ENCODE measurements around the gene MED15. TPM values are rescaled to one million over a fixed set of nuclear protein-coding genes. Genes with fewer than 3 reads are reported as not detected.

MED15 gene
- total and polyA plus RNA-seq, 12 donors, result 22.5 to 203 (median 82.2) TPM

DNA sequence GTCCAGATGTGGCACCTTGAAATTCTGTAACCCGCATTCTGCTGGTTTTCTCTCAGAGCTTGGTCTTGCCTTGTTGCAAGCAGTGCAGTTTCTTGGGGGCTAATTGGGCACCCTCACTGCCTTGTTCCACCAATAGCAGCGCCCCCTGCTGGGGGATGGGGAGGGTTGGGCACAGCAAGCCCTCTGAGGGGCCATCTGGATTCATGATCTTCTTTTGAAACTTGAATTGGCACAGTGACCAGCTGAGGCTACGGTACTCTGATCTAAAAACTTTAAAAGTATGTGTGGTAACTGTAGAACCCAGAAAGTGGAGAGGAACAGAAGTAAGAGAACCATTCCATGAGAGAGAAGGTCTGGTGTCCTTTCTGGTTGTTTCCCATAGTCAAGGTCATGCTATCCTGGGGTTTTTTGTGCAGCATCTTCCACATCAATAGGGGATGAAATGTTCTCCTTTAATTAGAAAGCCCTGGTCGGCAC is 64.2 kb downstream of the MED15 start:
- no peaks in the 10 kb centered on the region for H3K27me3 ChIP-seq
- H3K9me3 ChIP-seq (replicated peaks in 1 of 3), result no peaks in the 10 kb centered on the region
- H3K4me3 ChIP-seq, result no peak overlapping the region
- intact Hi-C loops (cut with DNase I), result no loop called here
- H3K4me1 ChIP-seq (replicated peaks in 1 of 2), result peaks cover 28 to 47% of the 10 kb centered on the region in 2 donors
- 73 to 86% (median 79%) methylated on average over 2 to 4 of the region's 4 CpGs for WGBS, 4 donors
- no peak for TF ChIP-seq POLR2A (IDR thresholded peaks at IDR 0.05)
- TF ChIP-seq, protein P1, sequence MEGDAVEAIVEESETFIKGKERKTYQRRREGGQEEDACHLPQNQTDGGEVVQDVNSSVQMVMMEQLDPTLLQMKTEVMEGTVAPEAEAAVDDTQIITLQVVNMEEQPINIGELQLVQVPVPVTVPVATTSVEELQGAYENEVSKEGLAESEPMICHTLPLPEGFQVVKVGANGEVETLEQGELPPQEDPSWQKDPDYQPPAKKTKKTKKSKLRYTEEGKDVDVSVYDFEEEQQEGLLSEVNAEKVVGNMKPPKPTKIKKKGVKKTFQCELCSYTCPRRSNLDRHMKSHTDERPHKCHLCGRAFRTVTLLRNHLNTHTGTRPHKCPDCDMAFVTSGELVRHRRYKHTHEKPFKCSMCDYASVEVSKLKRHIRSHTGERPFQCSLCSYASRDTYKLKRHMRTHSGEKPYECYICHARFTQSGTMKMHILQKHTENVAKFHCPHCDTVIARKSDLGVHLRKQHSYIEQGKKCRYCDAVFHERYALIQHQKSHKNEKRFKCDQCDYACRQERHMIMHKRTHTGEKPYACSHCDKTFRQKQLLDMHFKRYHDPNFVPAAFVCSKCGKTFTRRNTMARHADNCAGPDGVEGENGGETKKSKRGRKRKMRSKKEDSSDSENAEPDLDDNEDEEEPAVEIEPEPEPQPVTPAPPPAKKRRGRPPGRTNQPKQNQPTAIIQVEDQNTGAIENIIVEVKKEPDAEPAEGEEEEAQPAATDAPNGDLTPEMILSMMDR (IDR thresholded peaks at IDR 0.05), result peak; percentile 31 to 59 (median 40)
- peak in 2 of 7 donors; percentile 28 to 57 for DNase-seq
- H3K36me3 ChIP-seq (replicated peaks in 1 of 2), result peaks cover 0 to 90% of the 10 kb centered on the region in 2 donors
- peak overlapping the region in 2 of 5 donors; percentile 40 to 85 for H3K27ac ChIP-seq

DNA sequence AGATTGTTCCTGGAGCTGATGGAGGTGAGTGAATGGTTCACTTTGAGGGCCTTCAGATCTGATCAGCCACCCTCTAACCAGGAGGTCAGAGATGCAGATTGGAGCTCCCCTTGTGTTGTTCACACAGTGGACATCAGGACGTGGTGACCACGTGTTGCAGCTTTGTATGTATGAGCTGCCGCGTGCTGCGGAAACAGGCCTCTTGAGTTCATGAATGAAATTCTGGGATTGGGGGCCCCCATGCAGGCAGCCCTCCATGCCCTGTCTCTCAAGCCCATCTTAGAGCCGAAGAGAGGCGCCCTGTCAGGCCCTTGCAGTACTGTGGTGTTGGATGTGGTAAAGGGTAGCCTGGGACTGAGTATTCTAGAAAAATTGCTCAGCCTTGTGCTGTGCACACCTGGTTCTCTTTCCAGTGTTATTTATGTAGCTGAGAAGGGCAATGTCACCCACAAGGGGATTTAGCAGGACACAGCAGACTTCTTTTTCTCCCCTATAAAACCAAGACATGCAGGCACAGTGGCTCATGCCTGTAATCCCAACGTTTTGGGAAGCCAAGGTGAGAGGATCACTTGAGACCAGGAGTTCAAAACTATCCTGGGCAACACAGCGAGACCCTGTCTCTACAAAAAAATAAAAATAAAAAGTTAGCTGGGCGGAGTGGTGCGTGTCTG is 64.9 kb downstream of the MED15 start:
- no peak for TF ChIP-seq POLR2A (IDR thresholded peaks at IDR 0.05)
- TF ChIP-seq, protein P1 (IDR thresholded peaks at IDR 0.05), result no peak
- WGBS, 4 donors, result 88 to 95% (median 94%) methylated on average over 9 to 11 of the region's 11 CpGs

DNA sequence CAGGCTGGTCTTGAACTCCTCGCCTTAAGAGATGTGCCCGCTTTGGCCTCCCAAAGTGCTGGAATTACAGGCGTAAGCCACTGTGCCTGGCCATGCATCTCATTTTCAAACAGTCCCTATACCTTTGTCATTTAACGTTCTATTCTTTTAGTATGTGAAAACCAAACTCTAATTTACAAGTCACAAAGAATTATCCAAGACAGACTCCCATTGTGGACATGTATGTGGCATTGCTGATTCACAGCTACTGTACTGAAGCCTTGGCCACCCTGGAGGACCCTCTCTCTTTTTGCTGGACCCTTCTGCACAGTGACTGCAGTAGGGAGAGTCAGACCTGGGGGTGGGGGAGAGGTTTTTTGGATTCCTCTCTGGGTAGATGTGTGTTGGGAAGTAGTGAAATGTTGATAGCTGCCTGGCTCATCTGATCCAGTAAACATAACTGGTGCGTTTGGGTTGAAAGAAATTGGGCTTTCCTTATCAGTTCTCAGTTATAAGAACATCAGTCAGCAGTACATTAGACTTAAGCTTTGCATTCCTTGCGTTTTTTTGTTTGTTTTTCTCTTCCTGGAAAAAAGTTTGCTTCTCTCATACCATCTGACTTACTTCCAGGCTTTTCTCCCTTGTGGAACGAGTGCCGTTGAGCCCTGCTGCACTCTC is 65.9 kb downstream of the MED15 start:
- WGBS, 4 donors, result 82 to 85% (median 83%) methylated on average over 8 of the region's 8 CpGs

More for the DNA sequence above, 64.9 kb downstream of the MED15 start:
- DNase-seq, result no peak
- Histone ChIP-seq H3K27ac (no peak overlapping the region), H3K9me3 (replicated peaks in 1 of 3) (no peaks in the 10 kb centered on the region), H3K4me1 (replicated peaks in 1 of 2) (peaks cover 26 to 47% of the 10 kb centered on the region in 2 donors), H3K27me3 (no peaks in the 10 kb centered on the region), H3K36me3 (replicated peaks in 1 of 2) (peaks cover 0 to 90% of the 10 kb centered on the region in 2 donors), H3K4me3 (no peak overlapping the region)
- intact Hi-C loops (cut with DNase I), result no loop called here

More for the DNA sequence above, 65.9 kb downstream of the MED15 start:
- H3K27ac ChIP-seq, result peak overlapping the region in 2 of 5 donors; percentile 3 to 44
- intact Hi-C loops (cut with DNase I), result no loop called here
- H3K9me3 ChIP-seq (replicated peaks in 1 of 3), result no peaks in the 10 kb centered on the region
- no peak overlapping the region for H3K4me3 ChIP-seq
- H3K27me3 ChIP-seq, result no peaks in the 10 kb centered on the region
- TF ChIP-seq, protein P1 (IDR thresholded peaks at IDR 0.05), result no peak
- no peak for TF ChIP-seq POLR2A (IDR thresholded peaks at IDR 0.05)
- no peak for DNase-seq
- H3K36me3 ChIP-seq (replicated peaks in 1 of 2), result peaks cover 0 to 87% of the 10 kb centered on the region in 2 donors
- peaks cover 17 to 42% of the 10 kb centered on the region in 2 donors for H3K4me1 ChIP-seq (replicated peaks in 1 of 2)
